CD4-positive, alpha-beta T cell (primary cell): Measurements from ENCODE around the gene OGFOD1. TPM values are rescaled to one million over a fixed set of nuclear protein-coding genes. Genes with fewer than 3 reads are reported as not detected.
A peak's percentile ranks its signal among the peaks of the same experiment; 100 is the strongest.

ENCODE experiments used
- ATAC-seq: fragments of 200-7000 bp; cut with Tn5 transposase; one replicate; pipeline ENCODE4 v1.10.0; 2022; ENCODE audit warnings: mild to moderate bottlenecking; ENCODE audit not compliant: poor library complexity
- CTCF ChIA-PET: fragments of 350-600 bp; sonication (Branson Sonifier 250); formaldehyde crosslinking; loops from one replicate; lab custom pipeline; 2021; ENCODE audit warnings: antibody characterized with exemption, inconsistent platforms; lab: Charles Lee
- POLR2A ChIA-PET: fragments of 350-600 bp; sonication (Branson Sonifier 250); formaldehyde crosslinking; loops from one replicate; lab custom pipeline; 2021; ENCODE audit warnings: antibody characterized with exemption, inconsistent platforms; lab: Charles Lee
- DNase-seq, 14 experiments: peaks; one replicate each; pipeline ENCODE4 v3.0.0-alpha.2; 2013 to 2020; ENCODE audit warnings: mixed read lengths in 2 of 14
- H3K27ac ChIP-seq, 2 donors: one replicate each; pipeline versions ENCODE4 v1.5.1 to v1.7.0; 2013; ENCODE audit warnings: low read length in 2 of 2, low read depth in 1 of 2, mild to moderate bottlenecking in 1 of 2
- H3K27me3 ChIP-seq, 2 experiments: 1 replicate in 1 of 2; 2 replicates in 1 of 2; pipeline versions ENCODE4 v1.6.1 to v1.7.0; 2013; ENCODE audit warnings: low read length in 2 of 2, control low read depth in 1 of 2, mild to moderate bottlenecking in 1 of 2, moderate library complexity in 1 of 2; ENCODE audit not compliant: insufficient read depth in 2 of 2, control insufficient read depth in 1 of 2
- H3K36me3 ChIP-seq: one replicate; pipeline ENCODE4 v1.6.1; 2013; ENCODE audit warnings: low read length, control low read depth; ENCODE audit not compliant: insufficient read depth
- H3K4me1 ChIP-seq: one replicate; pipeline ENCODE4 v1.6.1; 2013; ENCODE audit warnings: low read length, control low read depth; ENCODE audit not compliant: insufficient read depth
- H3K4me3 ChIP-seq: one replicate; pipeline ENCODE4 v1.5.1; 2013; ENCODE audit warnings: mild to moderate bottlenecking, low read length, moderate library complexity
- H3K9me3 ChIP-seq, 2 experiments: 1 replicate in 1 of 2; 2 replicates in 1 of 2; pipeline versions ENCODE4 v1.6.1 to v1.7.0; 2013; ENCODE audit warnings: low read length in 2 of 2, mild to moderate bottlenecking in 2 of 2, control low read depth in 1 of 2, moderate library complexity in 1 of 2; ENCODE audit not compliant: control insufficient read depth in 1 of 2, insufficient read depth in 1 of 2
- H3K27ac Mint-ChIP-seq: one replicate; pipeline ENCODE4 v1.8.0; 2020; ENCODE audit warnings: mixed read lengths
- H3K27me3 Mint-ChIP-seq: one replicate; pipeline ENCODE4 v1.8.0; 2021; ENCODE audit warnings: mixed read lengths
- H3K36me3 Mint-ChIP-seq: one replicate; pipeline ENCODE4 v1.8.0; 2021; ENCODE audit warnings: low read depth, mixed read lengths
- H3K4me1 Mint-ChIP-seq: one replicate; pipeline ENCODE4 v1.8.0; 2021; ENCODE audit warnings: low read depth, mixed read lengths
- H3K4me3 Mint-ChIP-seq: one replicate; pipeline ENCODE4 v1.8.0; 2020; ENCODE audit warnings: mild to moderate bottlenecking, mixed read lengths
- H3K9me3 Mint-ChIP-seq: one replicate; pipeline ENCODE4 v1.8.0; 2020; ENCODE audit warnings: mixed read lengths
- intact Hi-C, 2 experiments: fragments of 100-400 bp; cut with DNase I in 1 of 2; cut with micrococcal nuclease in 1 of 2; formaldehyde crosslinking; loops; one replicate each; pipeline versions ENCODE4 v1.15.1 to v1.9.0; 2023 to 2025; cut with DNase I, micrococcal nuclease
- total RNA-seq, 174 experiments: library from RNA in 2 of 174; stranded (reverse) in 2 of 174; gene quantifications; one replicate each; pipeline ENCODE4 v1.2.3 and lab custom pipeline; 2021 to 2026
- TF ChIP-seq, protein P1 (sequence below): fragments of 200-600 bp; IDR thresholded peaks from one replicate; pipeline ENCODE4 v1.8.0; 2022; ENCODE audit warnings: antibody characterized with exemption, mild to moderate bottlenecking

The OGFOD1 gene
- total RNA-seq, 2 experiments from 2014 or later: 14.6 to 14.8 TPM

DNA sequence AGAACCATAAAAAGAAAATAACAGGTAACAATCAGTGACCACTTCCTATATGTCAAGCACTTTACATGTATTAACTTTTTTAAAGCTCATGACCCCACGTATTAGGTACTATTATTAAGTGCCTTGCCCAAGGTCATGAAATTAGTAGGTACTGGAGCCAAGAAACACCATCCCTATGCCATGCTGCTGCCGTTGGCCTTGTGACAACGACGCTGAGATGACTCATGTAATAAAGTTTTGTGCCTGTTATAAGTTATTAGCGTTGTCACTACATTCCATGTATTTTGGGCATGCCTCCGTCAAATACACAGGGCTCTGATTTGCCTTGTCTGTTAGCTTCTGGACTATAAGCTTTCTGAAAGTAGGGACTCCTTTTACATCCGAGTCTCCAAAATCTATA, 67.1 kb downstream of the OGFOD1 start:
- TF ChIP-seq, protein P1, sequence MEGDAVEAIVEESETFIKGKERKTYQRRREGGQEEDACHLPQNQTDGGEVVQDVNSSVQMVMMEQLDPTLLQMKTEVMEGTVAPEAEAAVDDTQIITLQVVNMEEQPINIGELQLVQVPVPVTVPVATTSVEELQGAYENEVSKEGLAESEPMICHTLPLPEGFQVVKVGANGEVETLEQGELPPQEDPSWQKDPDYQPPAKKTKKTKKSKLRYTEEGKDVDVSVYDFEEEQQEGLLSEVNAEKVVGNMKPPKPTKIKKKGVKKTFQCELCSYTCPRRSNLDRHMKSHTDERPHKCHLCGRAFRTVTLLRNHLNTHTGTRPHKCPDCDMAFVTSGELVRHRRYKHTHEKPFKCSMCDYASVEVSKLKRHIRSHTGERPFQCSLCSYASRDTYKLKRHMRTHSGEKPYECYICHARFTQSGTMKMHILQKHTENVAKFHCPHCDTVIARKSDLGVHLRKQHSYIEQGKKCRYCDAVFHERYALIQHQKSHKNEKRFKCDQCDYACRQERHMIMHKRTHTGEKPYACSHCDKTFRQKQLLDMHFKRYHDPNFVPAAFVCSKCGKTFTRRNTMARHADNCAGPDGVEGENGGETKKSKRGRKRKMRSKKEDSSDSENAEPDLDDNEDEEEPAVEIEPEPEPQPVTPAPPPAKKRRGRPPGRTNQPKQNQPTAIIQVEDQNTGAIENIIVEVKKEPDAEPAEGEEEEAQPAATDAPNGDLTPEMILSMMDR: no peak
- Mint-ChIP-seq H3K9me3 (no peaks in the 10 kb centered on the region), H3K27ac (peak overlapping the region; percentile 90), H3K36me3 (peaks cover 7% of the 10 kb centered on the region), H3K4me1 (peaks cover 62% of the 10 kb centered on the region), H3K27me3 (no peaks in the 10 kb centered on the region), H3K4me3 (peak overlapping the region; percentile 91)
- no peak overlapping the region for H3K4me3 ChIP-seq
- intact Hi-C loops: loop anchor here in 1 of 2 experiments (5.0 kb wide), 1 partner anchor 66 kb away; the partner anchor contains the start of genes NUDT21 and OGFOD1
- H3K4me1 ChIP-seq: peaks cover 33% of the 10 kb centered on the region
- no peaks in the 10 kb centered on the region for H3K36me3 ChIP-seq
- H3K27me3 ChIP-seq: no peaks in the 10 kb centered on the region
- no peak overlapping the region for H3K27ac ChIP-seq
- DNase-seq: no peak
- CTCF ChIA-PET: interaction anchor here (2.9 kb wide), 1 partner anchor 184 kb away, joined by 10 read pairs; no protein-coding TSS in a partner anchor
- POLR2A ChIA-PET: interaction anchor here (1.7 to 2.2 kb wide), 2 partner anchors 67 to 90 kb away, joined by 4 to 10 read pairs; partner anchors contain the start of genes MT2A, NUDT21 and OGFOD1
- ATAC-seq: no peak
- no peaks in the 10 kb centered on the region for H3K9me3 ChIP-seq

DNA sequence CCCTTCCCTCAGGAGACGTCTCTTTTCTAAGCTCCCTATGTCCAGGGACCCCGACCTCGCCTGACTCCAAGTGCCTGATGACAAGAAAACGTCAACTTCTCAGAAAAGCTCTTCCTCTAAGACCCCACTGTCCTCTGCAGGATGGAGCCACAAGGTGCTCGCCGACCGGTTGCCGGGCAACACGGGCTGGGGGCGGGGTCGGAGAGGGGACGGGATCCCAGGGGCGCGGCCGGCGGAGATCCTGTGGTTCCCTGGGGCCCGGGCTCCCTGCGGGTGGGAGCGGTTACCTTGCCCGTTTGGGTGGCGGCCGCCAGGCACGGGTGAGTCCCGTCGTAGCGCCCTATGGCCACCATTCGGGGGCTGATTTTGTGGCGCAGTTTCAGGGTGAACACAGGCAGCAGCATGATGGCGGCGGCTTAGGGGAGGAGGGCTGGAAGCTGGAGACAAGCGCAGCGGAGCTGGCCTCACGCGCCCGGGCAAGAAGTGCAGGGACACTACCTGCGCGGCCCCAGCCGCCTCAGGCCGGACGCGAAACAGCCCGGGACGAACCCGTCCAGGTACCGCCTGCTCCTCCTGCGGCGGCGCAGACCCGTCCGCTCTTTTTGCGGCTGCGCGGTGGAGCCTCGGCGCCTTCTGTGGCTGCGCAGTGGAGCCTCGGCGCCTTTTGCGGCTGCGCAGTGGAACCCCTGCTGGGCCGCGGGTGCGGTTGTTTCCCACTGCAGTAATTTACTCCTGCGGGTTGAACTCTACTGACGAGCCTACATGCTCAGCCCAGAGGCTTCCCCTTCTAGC, 68.3 kb downstream of the OGFOD1 start, which contains the start of gene BBS2:
BBS2 (minus strand) TSS at position 566 of the 792 bp plus-strand sequence; CDS start at position 404, 162 bp downstream.
- POLR2A ChIA-PET: interaction anchor here (0.5 to 2.2 kb wide), 13 partner anchors 9 to 1609 kb away, joined by 3 to 12 read pairs (median 4); partner anchors contain the start of genes CFAP20, HERPUD1, MT2A and NUDT21
- H3K27me3 Mint-ChIP-seq: no peaks in the 10 kb centered on the region
- DNase-seq (peak; percentile 87 to 97 (median 92)), ATAC-seq (peak; percentile 84)
- no peaks in the 10 kb centered on the region for H3K27me3 ChIP-seq
- H3K36me3 Mint-ChIP-seq: no peaks in the 10 kb centered on the region
- CTCF ChIA-PET: interaction anchor here (2.9 kb wide), 1 partner anchor 182 kb away, joined by 10 read pairs; no protein-coding TSS in a partner anchor
- H3K27ac Mint-ChIP-seq: peak within 1 kb of the TSS; percentile 90
- no peaks in the 10 kb centered on the region for H3K9me3 Mint-ChIP-seq
- TF ChIP-seq, protein P1: no peak
- peak within 1 kb of the TSS; percentile 80 to 91 for H3K27ac ChIP-seq
- no peaks in the 10 kb centered on the region for H3K36me3 ChIP-seq
- peaks cover 51% of the 10 kb centered on the region for H3K4me1 Mint-ChIP-seq
- peak within 1 kb of the TSS; percentile 91 for H3K4me3 Mint-ChIP-seq
- H3K9me3 ChIP-seq: no peaks in the 10 kb centered on the region
- H3K4me1 ChIP-seq: peaks cover 33% of the 10 kb centered on the region
- intact Hi-C loops: loop anchor here in 1 of 2 experiments (5.0 kb wide), 1 partner anchor 67 kb away; the partner anchor contains the start of genes NUDT21 and OGFOD1
- H3K4me3 ChIP-seq: peak within 1 kb of the TSS; percentile 97

DNA sequence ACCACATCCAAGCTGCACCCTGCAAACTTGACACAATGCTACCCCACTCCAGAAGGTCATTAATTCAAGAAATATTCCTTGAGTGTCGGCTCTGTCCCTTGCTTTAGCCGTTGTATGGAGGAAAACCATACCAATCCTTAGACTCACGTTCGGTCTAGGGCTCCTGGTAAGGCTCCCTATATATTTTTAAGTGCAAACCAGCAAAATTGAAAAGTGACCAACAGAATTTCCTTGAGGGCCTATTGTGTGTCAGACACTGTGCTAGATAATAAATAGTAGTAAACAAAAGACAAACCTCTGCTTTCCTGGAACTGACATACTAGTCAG, 68.9 kb downstream of the OGFOD1 start:
- H3K36me3 ChIP-seq: no peaks in the 10 kb centered on the region
- DNase-seq: no peak
- peak overlapping the region; percentile 91 for H3K4me3 Mint-ChIP-seq
- H3K4me1 Mint-ChIP-seq: peaks cover 46% of the 10 kb centered on the region
- peak overlapping the region; percentile 90 for H3K27ac Mint-ChIP-seq
- TF ChIP-seq, protein P1: no peak
- no peaks in the 10 kb centered on the region for H3K27me3 ChIP-seq
- H3K9me3 ChIP-seq: no peaks in the 10 kb centered on the region
- no peaks in the 10 kb centered on the region for H3K9me3 Mint-ChIP-seq
- no peaks in the 10 kb centered on the region for H3K27me3 Mint-ChIP-seq
- ChIA-PET CTCF (interaction anchor here (2.9 kb wide), 1 partner anchor 182 kb away, joined by 10 read pairs; no protein-coding TSS in a partner anchor), POLR2A (interaction anchor here (1.0 to 2.2 kb wide), 10 partner anchors 9 to 1609 kb away, joined by 3 to 12 read pairs (median 4); partner anchors contain the start of genes CFAP20, HERPUD1, NUDT21 and OGFOD1)
- H3K4me3 ChIP-seq: peak overlapping the region; percentile 97
- ATAC-seq: no peak
- H3K36me3 Mint-ChIP-seq: no peaks in the 10 kb centered on the region
- H3K4me1 ChIP-seq: peaks cover 33% of the 10 kb centered on the region
- H3K27ac ChIP-seq: peak overlapping the region; percentile 80 to 91
- intact Hi-C loops: no loop called here
